ENCODE results near the gene NUB1.

- no peak for TF ChIP-seq CTCF (IDR thresholded peaks at IDR 0.05; ENCODE audit: insufficient read depth, low read depth, low read length)
- no peak for TF ChIP-seq EZH2 (IDR thresholded peaks at IDR 0.05; ENCODE audit: insufficient read depth, low read length)
Observed at GRCh38 chr7:151346470-151346769, 4.8 kb downstream of the NUB1 start.

All from astrocyte (in vitro differentiated cells and primary cell).